Left lung (tissue), 10 donors: ENCODE data around the gene PAX4. TPM values are rescaled to one million over a fixed set of nuclear protein-coding genes. Genes with fewer than 3 reads are reported as not detected.

Source experiments
- ATAC-seq: fragments of 200-7000 bp; cut with Tn5 transposase; one replicate; pipeline ENCODE4 v1.9.1; 2020; ENCODE audit warnings: moderate library complexity
- DNase-seq, 4 donors: peaks; one replicate each; pipeline ENCODE4 v3.0.0-alpha.2; 2013 to 2020
- H3K27ac ChIP-seq, 2 donors: fragments of 200-600 bp; sonication (generic) in 1 of 2; one replicate each; pipeline versions ENCODE4 v1.5.0 to v1.8.0; 2020 to 2021
- H3K27me3 ChIP-seq, 2 donors: fragments of 200-600 bp; sonication (generic) in 1 of 2; one replicate each; pipeline versions ENCODE4 v1.5.0 to v1.8.0; 2020 to 2021
- H3K36me3 ChIP-seq, 2 donors: fragments of 200-600 bp; sonication (generic) in 1 of 2; one replicate each; pipeline versions ENCODE4 v1.5.0 to v1.8.0; 2020 to 2021
- H3K4me1 ChIP-seq, 2 donors: fragments of 200-600 bp; one replicate each; pipeline ENCODE4 v1.8.0; 2021
- H3K4me3 ChIP-seq, 2 donors: fragments of 200-600 bp; sonication (generic) in 1 of 2; one replicate each; pipeline versions ENCODE4 v1.5.0 to v1.8.0; 2020 to 2021; ENCODE audit warnings: mild to moderate bottlenecking in 1 of 2
- H3K9me3 ChIP-seq, 2 donors: fragments of 200-600 bp; sonication (generic) in 1 of 2; one replicate each; pipeline versions ENCODE4 v1.5.0 to v1.8.0; 2020 to 2021
- CTCF ChIP-seq, 2 donors: fragments of 200-600 bp; sonication (generic) in 1 of 2; IDR thresholded peaks; one replicate each; pipeline versions ENCODE4 v1.5.0 to v1.8.0; 2021; ENCODE audit warnings: antibody characterized with exemption in 2 of 2
- intact Hi-C, 2 donors: fragments of 100-400 bp; cut with DNase I; formaldehyde crosslinking; loops; one replicate each; pipeline versions ENCODE4 v1.11.2 to v1.14.2; 2022
- polyA plus RNA-seq, 6 donors: library from polyadenylated mRNA; unstranded; fragments of 120-200 nt; gene quantifications; one replicate each; pipeline ENCODE4 v1.2.1, GENCODE V29; 2013; ENCODE audit not compliant: insufficient read length in 6 of 6
- total RNA-seq, 2 donors: library from RNA; stranded (reverse); fragmentation: NEBNext Ultra II Directional; extraction: Animal tissue kit (Norgen Biotek cat#: 25700); gene quantifications; one replicate each; pipeline ENCODE4 v1.2.1, GENCODE V29; 2021
- donor health status: DM: no; HTN: yes; CAD: no.
- donor health status: DM: no; HTN: no; CAD: no.

PAX4 gene
- total and polyA plus RNA-seq, 8 donors = not detected

- intact Hi-C loops = no loop called here
- H3K27ac ChIP-seq = no peak overlapping the region
- no peak overlapping the region for H3K4me3 ChIP-seq
- H3K4me1 ChIP-seq = peaks cover 17 to 70% of the 10 kb centered on the region in 2 donors
- ATAC-seq (no peak), DNase-seq (no peak)
- no peak for TF ChIP-seq CTCF (IDR thresholded peaks at IDR 0.05)
- H3K36me3 ChIP-seq = peaks cover 0 to 26% of the 10 kb centered on the region in 2 donors
- H3K9me3 ChIP-seq = no peaks in the 10 kb centered on the region
- no peaks in the 10 kb centered on the region for H3K27me3 ChIP-seq
Observed at GRCh38 chr7:127657500-127657899, 39.6 kb upstream of the PAX4 start.

- Histone ChIP-seq H3K36me3 (peaks cover 0 to 13% of the 10 kb centered on the region in 2 donors), H3K27me3 (no peaks in the 10 kb centered on the region), H3K9me3 (no peaks in the 10 kb centered on the region), H3K4me1 (peaks cover 17 to 73% of the 10 kb centered on the region in 2 donors), H3K4me3 (no peak overlapping the region), H3K27ac (peak overlapping the region in 1 of 2 donors; percentile 59)
- DNase-seq (no peak), ATAC-seq (no peak)
- intact Hi-C loops = no loop called here
- no peak for TF ChIP-seq CTCF (IDR thresholded peaks at IDR 0.05)
Observed at GRCh38 chr7:127655720-127656119, 37.8 kb upstream of the PAX4 start.

- intact Hi-C loops = no loop called here
- ATAC-seq (no peak), DNase-seq (no peak)
- Histone ChIP-seq H3K4me1 (peaks cover 17 to 68% of the 10 kb centered on the region in 2 donors), H3K27me3 (no peaks in the 10 kb centered on the region), H3K4me3 (peak overlapping the region in 1 of 2 donors; percentile 4), H3K9me3 (no peaks in the 10 kb centered on the region), H3K27ac (peak overlapping the region in 1 of 2 donors; percentile 59), H3K36me3 (peaks cover 0 to 10% of the 10 kb centered on the region in 2 donors)
- TF ChIP-seq CTCF (IDR thresholded peaks at IDR 0.05) = no peak
Observed at GRCh38 chr7:127654404-127655394, 36.8 kb upstream of the PAX4 start.

GRCh38 chr7:127653396-127653795 is 35.5 kb upstream of the PAX4 start:
- H3K4me3 ChIP-seq = peak overlapping the region; percentile 85 to 94
- peaks cover 0 to 6% of the 10 kb centered on the region in 2 donors for H3K36me3 ChIP-seq
- H3K27ac ChIP-seq = no peak overlapping the region
- peaks cover 7 to 58% of the 10 kb centered on the region in 2 donors for H3K4me1 ChIP-seq
- H3K27me3 ChIP-seq = no peaks in the 10 kb centered on the region
- H3K9me3 ChIP-seq = no peaks in the 10 kb centered on the region
- no peak for TF ChIP-seq CTCF (IDR thresholded peaks at IDR 0.05)
- ATAC-seq (no peak), DNase-seq (no peak)
- intact Hi-C loops = no loop called here
